Chondrocyte (in vitro differentiated cells): ENCODE data around the gene TSPAN5. TPM values are rescaled to one million over a fixed set of nuclear protein-coding genes. Genes with fewer than 3 reads are reported as not detected.
A peak's percentile ranks its signal among the peaks of the same experiment; 100 is the strongest.

ENCODE experiments used
- DNase-seq: peaks from one replicate; pipeline ENCODE4 v3.0.0; 2021; ENCODE audit warnings: mixed read lengths, low spot score
- H3K27ac Mint-ChIP-seq: one replicate; pipeline ENCODE4 v1.8.0; 2021; ENCODE audit warnings: mild to moderate bottlenecking, moderate library complexity, mixed read lengths; ENCODE audit not compliant: unreplicated experiment
- H3K27me3 Mint-ChIP-seq: 2 replicates; pipeline ENCODE4 v1.8.0; 2021; ENCODE audit warnings: low read depth, mixed read lengths
- H3K36me3 Mint-ChIP-seq: 2 replicates; pipeline ENCODE4 v1.8.0; 2021; ENCODE audit warnings: low read depth, mixed read lengths
- H3K4me1 Mint-ChIP-seq: 2 replicates; pipeline ENCODE4 v1.8.0; 2021; ENCODE audit warnings: low read depth, mild to moderate bottlenecking, mixed read lengths
- H3K4me3 Mint-ChIP-seq: one replicate; pipeline ENCODE4 v1.8.0; 2021; ENCODE audit warnings: mild to moderate bottlenecking, moderate library complexity, mixed read lengths; ENCODE audit not compliant: unreplicated experiment
- H3K9me3 Mint-ChIP-seq: 2 replicates; pipeline ENCODE4 v1.8.0; 2021; ENCODE audit warnings: low read depth, mixed read lengths
- CTCF ChIP-seq: fragments of 200-600 bp; sonication (generic); IDR thresholded peaks from 2 replicates; pipeline ENCODE4 v1.5.0; 2021; ENCODE audit warnings: antibody characterized with exemption, mild to moderate bottlenecking, moderate library complexity
- total RNA-seq: library from RNA; stranded (reverse); gene quantifications from 3 replicates; pipeline ENCODE4 v1.2.1, GENCODE V29; 2021

Gene TSPAN5
- total RNA-seq, 1 donor from 2014 or later: 55.5 TPM

- Mint-ChIP-seq H3K27me3 (no peaks in the 10 kb centered on the region), H3K4me1 (peaks cover 49% of the 10 kb centered on the region), H3K27ac (no peak overlapping the region), H3K36me3 (peaks cover 8% of the 10 kb centered on the region), H3K9me3 (peaks cover 16% of the 10 kb centered on the region), H3K4me3 (no peak overlapping the region)
- DNase-seq: no peak
- no peak for TF ChIP-seq CTCF
Measured at GRCh38 chr4:98605216-98605615, 53.2 kb downstream of the TSPAN5 start.

- Mint-ChIP-seq H3K4me1 (peaks cover 44% of the 10 kb centered on the region), H3K27ac (peak overlapping the region; percentile 65), H3K4me3 (no peak overlapping the region), H3K9me3 (peaks cover 20% of the 10 kb centered on the region), H3K36me3 (peaks cover 8% of the 10 kb centered on the region), H3K27me3 (no peaks in the 10 kb centered on the region)
- DNase-seq: no peak
- TF ChIP-seq CTCF: no peak
Measured at GRCh38 chr4:98604723-98605122, 53.7 kb downstream of the TSPAN5 start.

GRCh38 chr4:98603683-98604521, 54.5 kb downstream of the TSPAN5 start:
- Mint-ChIP-seq H3K36me3 (peaks cover 12% of the 10 kb centered on the region), H3K27ac (peak overlapping the region; percentile 65), H3K9me3 (peaks cover 24% of the 10 kb centered on the region), H3K4me3 (no peak overlapping the region), H3K27me3 (no peaks in the 10 kb centered on the region), H3K4me1 (peaks cover 40% of the 10 kb centered on the region)
- no peak for TF ChIP-seq CTCF
- no peak for DNase-seq

- H3K36me3 Mint-ChIP-seq: peaks cover 14% of the 10 kb centered on the region
- no peak for DNase-seq
- H3K4me1 Mint-ChIP-seq: peaks cover 32% of the 10 kb centered on the region
- no peak overlapping the region for H3K4me3 Mint-ChIP-seq
- no peak for TF ChIP-seq CTCF
- peaks cover 24% of the 10 kb centered on the region for H3K9me3 Mint-ChIP-seq
- no peak overlapping the region for H3K27ac Mint-ChIP-seq
- no peaks in the 10 kb centered on the region for H3K27me3 Mint-ChIP-seq
Measured at GRCh38 chr4:98602270-98602669, 56.1 kb downstream of the TSPAN5 start.

- H3K27ac Mint-ChIP-seq: no peak overlapping the region
- H3K36me3 Mint-ChIP-seq: peaks cover 14% of the 10 kb centered on the region
- peaks cover 24% of the 10 kb centered on the region for H3K9me3 Mint-ChIP-seq
- no peak for DNase-seq
- peak; percentile 22 for TF ChIP-seq CTCF
- H3K4me3 Mint-ChIP-seq: no peak overlapping the region
- H3K4me1 Mint-ChIP-seq: peaks cover 31% of the 10 kb centered on the region
- H3K27me3 Mint-ChIP-seq: no peaks in the 10 kb centered on the region
Measured at GRCh38 chr4:98601708-98602107, 56.7 kb downstream of the TSPAN5 start.
